GM19372 (cell line): ENCODE data around the gene CDK19.

Source experiments
- ATAC-seq: cut with Tn5 transposase; IDR thresholded peaks from one replicate; pipeline ENCODE4 v1.9.1; 2021; ENCODE audit warnings: mild to moderate bottlenecking, low read depth, moderate library complexity; ENCODE audit not compliant: unreplicated experiment

The CDK19 gene

GRCh38 chr6:110671447-110671846 lies 143.8 kb downstream of the CDK19 start:
- no peak for ATAC-seq

GRCh38 chr6:110665600-110665999 lies 149.7 kb downstream of the CDK19 start:
- no peak for ATAC-seq

- no peak for ATAC-seq
Observed at GRCh38 chr6:110664933-110665332, 150.3 kb downstream of the CDK19 start.

- no peak for ATAC-seq
Observed at GRCh38 chr6:110662490-110663211, 152.6 kb downstream of the CDK19 start.

- no peak for ATAC-seq
Observed at GRCh38 chr6:110661414-110661813, 153.9 kb downstream of the CDK19 start.

- ATAC-seq, result no peak
Observed at GRCh38 chr6:110660066-110660655, 155.1 kb downstream of the CDK19 start.

- ATAC-seq, result no peak
Observed at GRCh38 chr6:110658631-110659211, 156.5 kb downstream of the CDK19 start.

- ATAC-seq, result no peak
Observed at GRCh38 chr6:110656492-110656891, 158.8 kb downstream of the CDK19 start.

- ATAC-seq, result no peak
Observed at GRCh38 chr6:110655821-110656220, 159.4 kb downstream of the CDK19 start.

GRCh38 chr6:110654096-110654820 lies 161.0 kb downstream of the CDK19 start:
- ATAC-seq, result no peak

- ATAC-seq, result no peak
Observed at GRCh38 chr6:110653381-110653780, 161.9 kb downstream of the CDK19 start.

- ATAC-seq, result no peak
Observed at GRCh38 chr6:110652520-110652919, 162.7 kb downstream of the CDK19 start.

GRCh38 chr6:110650755-110651154 lies 164.5 kb downstream of the CDK19 start:
- no peak for ATAC-seq

GRCh38 chr6:110649704-110650103 lies 165.6 kb downstream of the CDK19 start:
- ATAC-seq, result no peak

- no peak for ATAC-seq
Observed at GRCh38 chr6:110646951-110647910, 168.0 kb downstream of the CDK19 start.

GRCh38 chr6:110646419-110646698 lies 168.9 kb downstream of the CDK19 start:
- ATAC-seq, result no peak

GRCh38 chr6:110645685-110646418 lies 169.4 kb downstream of the CDK19 start:
- no peak for ATAC-seq

GRCh38 chr6:110643175-110643574 lies 172.1 kb downstream of the CDK19 start:
- ATAC-seq, result no peak

GRCh38 chr6:110642711-110643110 lies 172.6 kb downstream of the CDK19 start:
- no peak for ATAC-seq

- ATAC-seq, result no peak
Observed at GRCh38 chr6:110636781-110637180, 178.5 kb downstream of the CDK19 start.
